ENCODE data around the gene LGI4.

Gene LGI4
- total RNA-seq = 0.46 to 0.95 (median 0.65) reads per million in 4 donors

GRCh38 chr19:35134601-35135242 is at the start of gene LGI4:
Gene LGI4, minus strand, starts transcription at chr19:35135059. Its CDS starts 379 bp downstream, at chr19:35134680.
- DNase-seq = no peak

- no peak for DNase-seq
These were observed 49.4 kb upstream of the LGI4 start for GRCh38 chr19:35184267-35184666.

- DNase-seq = no peak
These were observed 46.5 kb upstream of the LGI4 start for GRCh38 chr19:35181387-35181786.

- no peak for DNase-seq
These were observed 45.0 kb upstream of the LGI4 start for GRCh38 chr19:35179830-35180229.

- DNase-seq = no peak
These were observed 43.8 kb upstream of the LGI4 start for GRCh38 chr19:35178701-35179100.

GRCh38 chr19:35177377-35178274 is 42.8 kb upstream of the LGI4 start:
- DNase-seq = no peak

GRCh38 chr19:35176181-35176570 is 41.3 kb upstream of the LGI4 start:
- DNase-seq = no peak

- DNase-seq = no peak
These were observed 39.4 kb upstream of the LGI4 start for GRCh38 chr19:35174226-35174625.

GRCh38 chr19:35171730-35172129 is 36.9 kb upstream of the LGI4 start:
- peak in 1 of 5 donors; percentile 17 for DNase-seq

- DNase-seq = no peak
These were observed 35.7 kb upstream of the LGI4 start for GRCh38 chr19:35170359-35171061.

- no peak for DNase-seq
These were observed 34.5 kb upstream of the LGI4 start for GRCh38 chr19:35169221-35169995.

- DNase-seq = no peak
These were observed 33.3 kb upstream of the LGI4 start for GRCh38 chr19:35168196-35168595.

- DNase-seq = no peak
These were observed 32.6 kb upstream of the LGI4 start for GRCh38 chr19:35167251-35168119.

GRCh38 chr19:35166100-35167063 is 31.5 kb upstream of the LGI4 start:
- DNase-seq = no peak

GRCh38 chr19:35165200-35166058 is 30.6 kb upstream of the LGI4 start:
- DNase-seq = no peak

- DNase-seq = no peak
These were observed 29.6 kb upstream of the LGI4 start for GRCh38 chr19:35164418-35164817.

GRCh38 chr19:35162471-35163326 is 27.8 kb upstream of the LGI4 start:
- no peak for DNase-seq

- DNase-seq = no peak
These were observed 26.5 kb upstream of the LGI4 start for GRCh38 chr19:35161434-35161743.
